Suprapubic skin (tissue), 3 donors: Measurements from ENCODE around the gene PFKFB4.

Experiments used
- CTCF ChIP-seq, 2 donors: fragments of 200-600 bp in 1 of 2; fragments of 450-650 bp in 1 of 2; sonication (generic) in 1 of 2; IDR thresholded peaks; one replicate each; pipeline ENCODE4 v1.5.1; 2016 to 2019; ENCODE audit warnings: antibody characterized with exemption in 2 of 2, mild to moderate bottlenecking in 1 of 2, moderate library complexity in 1 of 2
- EP300 ChIP-seq: sonication (generic); formaldehyde crosslinking; IDR thresholded peaks from one replicate; pipeline ENCODE4 v1.6.1; 2017; ENCODE audit warnings: antibody characterized with exemption

GRCh38 chr3:48593337-48593736, 36.7 kb upstream of the PFKFB4 start:
- TF ChIP-seq EP300 (no peak), CTCF (IDR thresholded peaks at IDR 0.05) (no peak)
